WERI-Rb-1 (cell line): Measurements from ENCODE around the gene TMEM134.

Source experiments
- DNase-seq: peaks from one replicate; pipeline ENCODE4 v3.0.0-alpha.2; 2020
- H3K27ac ChIP-seq: fragments of 250-450 bp; sonication (Bioruptor Pico); 2 replicates; pipeline ENCODE4 v1.5.1; 2020; ENCODE audit warnings: mild to moderate bottlenecking, moderate library complexity
- H3K27me3 ChIP-seq: fragments of 250-450 bp; sonication (Bioruptor Pico); 2 replicates; pipeline ENCODE4 v1.5.1; 2021; ENCODE audit warnings: mild to moderate bottlenecking, low read depth, moderate library complexity; ENCODE audit not compliant: insufficient read depth, severe bottlenecking
- H3K36me3 ChIP-seq: fragments of 250-450 bp; sonication (Bioruptor Pico); 2 replicates; pipeline ENCODE4 v1.5.1; 2020; ENCODE audit warnings: mild to moderate bottlenecking, moderate library complexity
- H3K4me3 ChIP-seq: 2 replicates; pipeline ENCODE4 v1.5.1; 2011; ENCODE audit warnings: low read depth, mild to moderate bottlenecking, control low read depth, low read length
- H3K9me3 ChIP-seq: fragments of 250-450 bp; sonication (Bioruptor Pico); 2 replicates; pipeline ENCODE4 v1.5.1; 2021; ENCODE audit warnings: mild to moderate bottlenecking, moderate library complexity; ENCODE audit not compliant: severe bottlenecking
- TF ChIP-seq, protein P1 (sequence below): IDR thresholded peaks from 2 replicates; pipeline ENCODE4 v1.5.1; 2011; ENCODE audit warnings: low read depth, mild to moderate bottlenecking, control low read depth, inconsistent platforms, low read length

TMEM134 gene

DNA sequence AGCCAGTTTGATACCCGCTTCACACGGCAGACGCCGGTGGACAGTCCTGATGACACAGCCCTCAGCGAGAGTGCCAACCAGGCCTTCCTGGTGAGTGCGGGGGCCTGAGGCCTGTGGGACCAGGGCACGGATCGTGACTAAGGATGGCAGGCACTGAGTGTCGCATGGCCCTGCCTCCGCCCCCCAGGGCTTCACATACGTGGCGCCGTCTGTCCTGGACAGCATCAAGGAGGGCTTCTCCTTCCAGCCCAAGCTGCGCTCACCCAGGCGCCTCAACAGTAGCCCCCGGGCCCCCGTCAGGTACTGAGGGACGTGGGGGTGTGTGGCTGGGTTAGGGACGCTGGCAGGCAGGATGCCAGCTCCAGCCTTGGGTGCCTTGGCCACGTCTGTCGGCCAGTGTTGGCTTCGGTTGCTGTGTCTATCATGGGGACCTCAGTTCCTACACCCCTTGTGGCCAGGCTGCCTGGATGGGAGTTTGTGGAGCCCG, 34.6 kb downstream of the TMEM134 start:
- TF ChIP-seq, protein P1, sequence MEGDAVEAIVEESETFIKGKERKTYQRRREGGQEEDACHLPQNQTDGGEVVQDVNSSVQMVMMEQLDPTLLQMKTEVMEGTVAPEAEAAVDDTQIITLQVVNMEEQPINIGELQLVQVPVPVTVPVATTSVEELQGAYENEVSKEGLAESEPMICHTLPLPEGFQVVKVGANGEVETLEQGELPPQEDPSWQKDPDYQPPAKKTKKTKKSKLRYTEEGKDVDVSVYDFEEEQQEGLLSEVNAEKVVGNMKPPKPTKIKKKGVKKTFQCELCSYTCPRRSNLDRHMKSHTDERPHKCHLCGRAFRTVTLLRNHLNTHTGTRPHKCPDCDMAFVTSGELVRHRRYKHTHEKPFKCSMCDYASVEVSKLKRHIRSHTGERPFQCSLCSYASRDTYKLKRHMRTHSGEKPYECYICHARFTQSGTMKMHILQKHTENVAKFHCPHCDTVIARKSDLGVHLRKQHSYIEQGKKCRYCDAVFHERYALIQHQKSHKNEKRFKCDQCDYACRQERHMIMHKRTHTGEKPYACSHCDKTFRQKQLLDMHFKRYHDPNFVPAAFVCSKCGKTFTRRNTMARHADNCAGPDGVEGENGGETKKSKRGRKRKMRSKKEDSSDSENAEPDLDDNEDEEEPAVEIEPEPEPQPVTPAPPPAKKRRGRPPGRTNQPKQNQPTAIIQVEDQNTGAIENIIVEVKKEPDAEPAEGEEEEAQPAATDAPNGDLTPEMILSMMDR = no peak
- no peak overlapping the region for H3K27ac ChIP-seq
- DNase-seq = no peak
- H3K4me3 ChIP-seq = no peak overlapping the region
- no peaks in the 10 kb centered on the region for H3K27me3 ChIP-seq
- H3K36me3 ChIP-seq = peaks cover 82% of the 10 kb centered on the region
- H3K9me3 ChIP-seq = no peaks in the 10 kb centered on the region

DNA sequence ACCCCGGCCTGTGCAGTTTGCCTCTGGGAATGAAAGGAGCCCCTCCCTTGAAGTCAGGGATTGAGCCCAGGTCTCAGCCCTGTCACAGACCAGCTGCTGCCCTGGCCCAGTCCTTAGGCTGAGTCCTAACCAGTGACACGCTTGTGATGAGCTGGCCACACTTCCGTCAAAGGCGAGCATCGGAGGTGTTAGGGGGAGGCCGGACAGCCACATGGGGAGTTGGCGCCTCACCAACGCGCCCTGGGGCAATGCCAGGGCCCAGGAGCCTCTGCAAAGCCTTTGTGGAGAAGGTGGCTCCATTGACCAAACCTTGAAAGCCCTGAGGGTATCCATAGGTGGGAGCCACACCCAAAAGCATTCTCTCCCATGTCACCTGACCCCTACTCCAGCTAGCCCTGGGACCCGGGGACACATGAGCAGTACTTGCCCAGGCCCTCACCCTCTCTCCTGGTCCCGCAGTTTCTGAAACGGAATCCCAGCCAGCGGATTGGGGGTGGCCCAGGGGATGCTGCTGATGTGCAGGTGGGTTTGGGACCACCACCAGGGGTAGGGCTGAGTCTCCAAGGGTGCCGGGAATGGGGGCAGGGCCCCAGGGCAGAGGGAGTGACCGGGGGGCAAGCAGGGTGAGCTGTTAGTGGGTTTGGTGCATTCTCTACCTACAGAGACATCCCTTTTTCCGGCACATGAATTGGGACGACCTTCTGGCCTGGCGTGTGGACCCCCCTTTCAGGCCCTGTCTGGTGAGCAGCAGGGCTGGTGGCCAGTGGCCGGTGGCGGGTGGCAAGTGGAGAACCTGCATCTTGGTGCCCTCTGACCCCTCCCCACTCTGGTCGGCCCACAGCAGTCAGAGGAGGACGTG, 35.3 kb downstream of the TMEM134 start:
- Histone ChIP-seq H3K4me3 (no peak overlapping the region), H3K27ac (no peak overlapping the region), H3K9me3 (no peaks in the 10 kb centered on the region), H3K36me3 (peaks cover 79% of the 10 kb centered on the region), H3K27me3 (no peaks in the 10 kb centered on the region)
- DNase-seq = no peak
- TF ChIP-seq, protein P1 = no peak

DNA sequence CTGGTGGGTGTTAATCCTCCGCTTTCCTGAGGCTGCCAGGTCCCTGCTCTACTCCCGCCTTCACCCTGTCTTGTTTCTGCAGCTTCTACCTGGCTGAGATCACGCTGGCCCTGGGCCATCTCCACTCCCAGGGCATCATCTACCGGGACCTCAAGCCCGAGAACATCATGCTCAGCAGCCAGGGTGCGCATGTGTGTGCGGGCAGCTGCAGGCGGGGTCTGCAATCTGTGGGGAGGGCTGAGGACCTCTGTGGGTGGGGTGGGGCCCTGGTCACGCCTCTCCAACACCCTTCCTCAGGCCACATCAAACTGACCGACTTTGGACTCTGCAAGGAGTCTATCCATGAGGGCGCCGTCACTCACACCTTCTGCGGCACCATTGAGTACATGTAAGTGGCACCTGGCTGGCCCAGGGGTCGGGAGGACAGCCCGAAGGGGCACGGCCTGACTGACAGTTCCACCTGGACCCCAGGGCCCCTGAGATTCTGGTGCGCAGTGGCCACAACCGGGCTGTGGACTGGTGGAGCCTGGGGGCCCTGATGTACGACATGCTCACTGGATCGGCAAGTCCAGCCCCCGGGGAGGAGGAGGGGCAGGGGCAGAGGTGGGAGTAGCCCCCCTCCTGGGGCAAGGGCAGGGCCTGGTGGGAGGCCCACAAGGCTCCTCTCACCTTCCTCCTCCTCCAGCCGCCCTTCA, 36.2 kb downstream of the TMEM134 start:
- Histone ChIP-seq H3K27me3 (no peaks in the 10 kb centered on the region), H3K36me3 (peaks cover 73% of the 10 kb centered on the region), H3K9me3 (no peaks in the 10 kb centered on the region), H3K27ac (no peak overlapping the region), H3K4me3 (no peak overlapping the region)
- DNase-seq = no peak
- TF ChIP-seq, protein P1 = no peak

DNA sequence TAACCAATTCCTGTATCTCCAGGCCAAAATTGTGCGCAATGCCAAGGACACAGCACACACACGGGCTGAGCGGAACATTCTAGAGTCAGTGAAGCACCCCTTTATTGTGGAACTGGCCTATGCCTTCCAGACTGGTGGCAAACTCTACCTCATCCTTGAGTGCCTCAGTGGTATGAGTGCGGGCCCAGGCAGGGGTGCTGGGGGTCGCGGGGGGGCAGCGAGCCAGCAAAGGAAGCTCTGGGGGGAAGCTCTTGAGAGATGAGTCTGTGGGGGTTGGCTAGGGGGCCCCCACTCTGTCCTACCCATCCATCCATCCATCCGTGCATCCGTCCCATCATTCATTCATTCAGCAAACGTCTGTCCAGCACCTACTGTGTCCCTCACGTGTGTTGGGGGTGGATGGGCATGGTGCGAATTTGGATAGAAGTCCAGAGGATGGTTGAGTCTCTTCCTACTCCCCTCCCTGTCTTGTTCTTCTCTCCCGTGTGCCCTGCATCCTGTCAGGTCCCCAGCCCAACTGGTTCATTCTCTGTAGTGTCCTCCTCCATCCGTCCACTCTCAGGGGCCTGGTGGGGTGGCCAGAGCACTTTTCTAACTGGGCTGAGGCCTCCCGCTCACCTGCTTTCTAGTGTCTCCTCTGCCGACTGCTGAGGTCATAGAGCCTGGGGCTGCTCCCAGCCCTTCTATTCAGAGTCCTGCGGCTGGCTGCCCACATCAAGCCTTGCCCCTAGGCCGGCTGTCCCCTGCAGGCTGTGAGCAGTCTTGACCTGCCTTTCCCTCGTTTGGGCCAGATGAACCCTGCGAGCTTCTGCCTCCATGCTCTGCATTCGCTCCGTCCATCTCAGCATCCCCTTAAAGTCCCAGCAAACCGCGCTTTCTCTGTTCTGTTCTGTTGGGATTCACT, 37.5 kb downstream of the TMEM134 start:
- Histone ChIP-seq H3K4me3 (no peak overlapping the region), H3K9me3 (no peaks in the 10 kb centered on the region), H3K27ac (no peak overlapping the region), H3K27me3 (no peaks in the 10 kb centered on the region), H3K36me3 (peaks cover 68% of the 10 kb centered on the region)
- no peak for DNase-seq
- TF ChIP-seq, protein P1 = no peak

DNA sequence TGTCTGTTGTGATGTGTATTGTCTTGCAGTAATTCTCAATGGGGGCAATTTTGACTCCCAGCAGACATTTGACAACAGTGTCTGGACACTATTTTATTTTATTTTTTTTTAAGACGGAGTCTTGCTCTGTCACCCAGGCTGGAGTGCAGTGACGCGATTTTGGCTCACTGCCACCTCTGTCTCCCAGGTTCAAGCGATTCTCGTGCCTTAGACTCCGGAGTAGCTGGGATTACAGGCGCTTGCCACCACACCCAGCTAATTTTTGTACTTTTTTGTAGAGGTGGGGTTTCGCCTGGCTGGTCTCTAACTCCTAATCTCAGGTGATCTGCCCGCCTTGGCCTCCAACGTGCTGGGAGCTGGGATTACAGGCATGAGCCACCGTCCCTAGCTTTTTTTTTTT, 39.3 kb downstream of the TMEM134 start:
- Histone ChIP-seq H3K9me3 (no peaks in the 10 kb centered on the region), H3K36me3 (peaks cover 52% of the 10 kb centered on the region), H3K4me3 (no peak overlapping the region), H3K27me3 (no peaks in the 10 kb centered on the region), H3K27ac (no peak overlapping the region)
- TF ChIP-seq, protein P1 = no peak
- no peak for DNase-seq
